Fibroblast of lung (primary cell): Measurements from ENCODE around the gene KLHL29.

Experiments
- CTCF ChIP-seq, 2 donors: IDR thresholded peaks in 1 of 2; conservative IDR thresholded peaks in 1 of 2; 1 replicate in 1 of 2; 2 replicates in 1 of 2; pipeline ENCODE4 v1.5.1; 2011 to 2012; ENCODE audit warnings: low read length in 2 of 2, control low read depth in 1 of 2, inconsistent platforms in 1 of 2, low read depth in 1 of 2, mild to moderate bottlenecking in 1 of 2
- EZH2 ChIP-seq: IDR thresholded peaks from 2 replicates; pipeline ENCODE4 v1.5.1; 2012; ENCODE audit warnings: low read length, control low read depth, mild to moderate bottlenecking; ENCODE audit errors: missing control alignments

DNA sequence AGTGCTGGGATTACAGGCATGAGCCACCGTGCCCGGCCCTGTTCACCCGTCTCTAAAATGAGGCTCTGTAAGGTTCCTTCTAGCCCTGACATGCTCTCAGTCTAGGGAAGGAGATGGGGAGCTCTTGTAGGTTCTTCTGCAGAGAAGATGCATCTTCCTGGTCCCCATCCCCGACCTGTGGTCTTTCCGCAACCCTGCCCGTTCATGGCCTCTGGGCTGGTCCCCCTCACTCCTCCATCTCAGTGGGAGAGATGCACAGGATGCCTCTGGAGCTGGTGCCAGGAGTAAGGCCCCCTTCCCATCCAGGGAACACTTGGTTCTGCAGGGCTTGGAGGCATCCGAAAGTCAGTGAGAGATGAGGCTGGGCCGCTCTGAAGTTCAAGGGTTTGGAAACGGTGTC, 212.7 kb downstream of the KLHL29 start:
- TF ChIP-seq EZH2 = no peak
- no peak for TF ChIP-seq CTCF (conservative IDR thresholded peaks at IDR 0.05 in 1 of 2, IDR thresholded peaks at IDR 0.05 in 1 of 2; ENCODE audit: low read depth in 1 of 2, low read length in 2 of 2)
